ENCODE results near the gene FASTKD2. TPM values are rescaled to one million over a fixed set of nuclear protein-coding genes. Genes with fewer than 3 reads are reported as not detected.

The FASTKD2 gene
- total and polyA plus RNA-seq, 2 of the 8 experiments (the other 6 are each of a cell fraction or from before 2014, with no cell fraction given), result 35.7 to 38.5 TPM

DNA sequence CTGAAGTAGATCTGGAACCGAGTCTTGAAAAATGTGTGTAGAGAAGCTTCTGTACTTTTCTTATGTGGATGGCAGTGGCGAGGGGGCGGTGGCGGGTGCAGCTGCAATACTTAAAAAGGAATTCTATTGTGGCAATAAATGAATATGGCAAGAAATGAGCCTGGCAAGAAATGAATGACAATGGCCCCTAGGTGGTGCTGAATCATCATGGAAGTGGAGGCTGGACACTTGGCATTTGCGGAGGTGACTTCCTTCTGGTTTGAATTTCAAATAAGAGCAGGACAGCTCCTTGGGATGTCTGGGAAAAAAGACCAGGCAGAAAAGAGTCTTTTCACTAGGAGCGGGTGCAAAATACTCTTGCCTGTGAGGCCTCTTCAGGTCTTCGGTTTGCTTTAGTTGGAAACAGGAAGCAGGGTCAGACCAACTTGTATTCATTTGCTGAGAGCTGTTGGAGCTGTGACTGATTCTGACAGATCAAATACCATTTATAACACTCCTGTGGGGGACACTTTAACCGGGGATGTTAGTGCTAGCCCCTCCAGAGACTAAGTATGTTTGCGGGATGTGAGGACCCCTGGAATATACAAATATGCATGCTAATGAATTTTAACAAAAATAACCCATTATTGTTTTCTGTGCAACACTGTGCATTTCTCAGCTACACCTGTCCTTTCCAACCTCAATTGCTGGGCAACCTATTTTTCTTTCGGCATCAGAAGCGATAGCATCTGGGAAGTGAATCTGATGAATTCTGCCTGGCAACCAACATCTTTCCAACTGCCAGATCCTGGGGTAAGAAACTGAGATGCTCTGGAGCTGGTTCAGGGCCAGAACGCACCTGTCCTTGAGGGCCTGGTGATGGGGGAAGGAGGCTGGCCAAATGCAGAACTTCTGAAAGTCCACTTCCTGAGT is 35.4 kb downstream of the FASTKD2 start (continued):
- TF ChIP-seq, protein P1, sequence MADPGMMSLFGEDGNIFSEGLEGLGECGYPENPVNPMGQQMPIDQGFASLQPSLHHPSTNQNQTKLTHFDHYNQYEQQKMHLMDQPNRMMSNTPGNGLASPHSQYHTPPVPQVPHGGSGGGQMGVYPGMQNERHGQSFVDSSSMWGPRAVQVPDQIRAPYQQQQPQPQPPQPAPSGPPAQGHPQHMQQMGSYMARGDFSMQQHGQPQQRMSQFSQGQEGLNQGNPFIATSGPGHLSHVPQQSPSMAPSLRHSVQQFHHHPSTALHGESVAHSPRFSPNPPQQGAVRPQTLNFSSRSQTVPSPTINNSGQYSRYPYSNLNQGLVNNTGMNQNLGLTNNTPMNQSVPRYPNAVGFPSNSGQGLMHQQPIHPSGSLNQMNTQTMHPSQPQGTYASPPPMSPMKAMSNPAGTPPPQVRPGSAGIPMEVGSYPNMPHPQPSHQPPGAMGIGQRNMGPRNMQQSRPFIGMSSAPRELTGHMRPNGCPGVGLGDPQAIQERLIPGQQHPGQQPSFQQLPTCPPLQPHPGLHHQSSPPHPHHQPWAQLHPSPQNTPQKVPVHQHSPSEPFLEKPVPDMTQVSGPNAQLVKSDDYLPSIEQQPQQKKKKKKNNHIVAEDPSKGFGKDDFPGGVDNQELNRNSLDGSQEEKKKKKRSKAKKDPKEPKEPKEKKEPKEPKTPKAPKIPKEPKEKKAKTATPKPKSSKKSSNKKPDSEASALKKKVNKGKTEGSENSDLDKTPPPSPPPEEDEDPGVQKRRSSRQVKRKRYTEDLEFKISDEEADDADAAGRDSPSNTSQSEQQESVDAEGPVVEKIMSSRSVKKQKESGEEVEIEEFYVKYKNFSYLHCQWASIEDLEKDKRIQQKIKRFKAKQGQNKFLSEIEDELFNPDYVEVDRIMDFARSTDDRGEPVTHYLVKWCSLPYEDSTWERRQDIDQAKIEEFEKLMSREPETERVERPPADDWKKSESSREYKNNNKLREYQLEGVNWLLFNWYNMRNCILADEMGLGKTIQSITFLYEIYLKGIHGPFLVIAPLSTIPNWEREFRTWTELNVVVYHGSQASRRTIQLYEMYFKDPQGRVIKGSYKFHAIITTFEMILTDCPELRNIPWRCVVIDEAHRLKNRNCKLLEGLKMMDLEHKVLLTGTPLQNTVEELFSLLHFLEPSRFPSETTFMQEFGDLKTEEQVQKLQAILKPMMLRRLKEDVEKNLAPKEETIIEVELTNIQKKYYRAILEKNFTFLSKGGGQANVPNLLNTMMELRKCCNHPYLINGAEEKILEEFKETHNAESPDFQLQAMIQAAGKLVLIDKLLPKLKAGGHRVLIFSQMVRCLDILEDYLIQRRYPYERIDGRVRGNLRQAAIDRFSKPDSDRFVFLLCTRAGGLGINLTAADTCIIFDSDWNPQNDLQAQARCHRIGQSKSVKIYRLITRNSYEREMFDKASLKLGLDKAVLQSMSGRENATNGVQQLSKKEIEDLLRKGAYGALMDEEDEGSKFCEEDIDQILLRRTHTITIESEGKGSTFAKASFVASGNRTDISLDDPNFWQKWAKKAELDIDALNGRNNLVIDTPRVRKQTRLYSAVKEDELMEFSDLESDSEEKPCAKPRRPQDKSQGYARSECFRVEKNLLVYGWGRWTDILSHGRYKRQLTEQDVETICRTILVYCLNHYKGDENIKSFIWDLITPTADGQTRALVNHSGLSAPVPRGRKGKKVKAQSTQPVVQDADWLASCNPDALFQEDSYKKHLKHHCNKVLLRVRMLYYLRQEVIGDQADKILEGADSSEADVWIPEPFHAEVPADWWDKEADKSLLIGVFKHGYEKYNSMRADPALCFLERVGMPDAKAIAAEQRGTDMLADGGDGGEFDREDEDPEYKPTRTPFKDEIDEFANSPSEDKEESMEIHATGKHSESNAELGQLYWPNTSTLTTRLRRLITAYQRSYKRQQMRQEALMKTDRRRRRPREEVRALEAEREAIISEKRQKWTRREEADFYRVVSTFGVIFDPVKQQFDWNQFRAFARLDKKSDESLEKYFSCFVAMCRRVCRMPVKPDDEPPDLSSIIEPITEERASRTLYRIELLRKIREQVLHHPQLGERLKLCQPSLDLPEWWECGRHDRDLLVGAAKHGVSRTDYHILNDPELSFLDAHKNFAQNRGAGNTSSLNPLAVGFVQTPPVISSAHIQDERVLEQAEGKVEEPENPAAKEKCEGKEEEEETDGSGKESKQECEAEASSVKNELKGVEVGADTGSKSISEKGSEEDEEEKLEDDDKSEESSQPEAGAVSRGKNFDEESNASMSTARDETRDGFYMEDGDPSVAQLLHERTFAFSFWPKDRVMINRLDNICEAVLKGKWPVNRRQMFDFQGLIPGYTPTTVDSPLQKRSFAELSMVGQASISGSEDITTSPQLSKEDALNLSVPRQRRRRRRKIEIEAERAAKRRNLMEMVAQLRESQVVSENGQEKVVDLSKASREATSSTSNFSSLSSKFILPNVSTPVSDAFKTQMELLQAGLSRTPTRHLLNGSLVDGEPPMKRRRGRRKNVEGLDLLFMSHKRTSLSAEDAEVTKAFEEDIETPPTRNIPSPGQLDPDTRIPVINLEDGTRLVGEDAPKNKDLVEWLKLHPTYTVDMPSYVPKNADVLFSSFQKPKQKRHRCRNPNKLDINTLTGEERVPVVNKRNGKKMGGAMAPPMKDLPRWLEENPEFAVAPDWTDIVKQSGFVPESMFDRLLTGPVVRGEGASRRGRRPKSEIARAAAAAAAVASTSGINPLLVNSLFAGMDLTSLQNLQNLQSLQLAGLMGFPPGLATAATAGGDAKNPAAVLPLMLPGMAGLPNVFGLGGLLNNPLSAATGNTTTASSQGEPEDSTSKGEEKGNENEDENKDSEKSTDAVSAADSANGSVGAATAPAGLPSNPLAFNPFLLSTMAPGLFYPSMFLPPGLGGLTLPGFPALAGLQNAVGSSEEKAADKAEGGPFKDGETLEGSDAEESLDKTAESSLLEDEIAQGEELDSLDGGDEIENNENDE (IDR thresholded peaks at IDR 0.05; ENCODE audit: insufficient replicate concordance, low read length), result no peak
- no peak for TF ChIP-seq JUN (IDR thresholded peaks at IDR 0.05; ENCODE audit: low read depth, low read length)
- TF ChIP-seq SUZ12 (IDR thresholded peaks at IDR 0.05; ENCODE audit: low read length), result no peak
- TF ChIP-seq SIX5 (IDR thresholded peaks at IDR 0.05; ENCODE audit: low read depth, low read length), result no peak

Measured in H1 (cell line).